ENCODE results near the gene JAZF1.

The JAZF1 gene

GRCh38 chr7:28203508-28204240 is 23.1 kb upstream of the JAZF1 start:
- no peak for TF ChIP-seq CTCF (IDR thresholded peaks at IDR 0.05; ENCODE audit: borderline replicate concordance, insufficient read depth, low read depth, low read length)

GRCh38 chr7:28202222-28202621 is 21.6 kb upstream of the JAZF1 start:
- H3K4me3 ChIP-seq (ENCODE audit: low read depth, low read length), result no peak overlapping the region
- TF ChIP-seq CTCF (IDR thresholded peaks at IDR 0.05; ENCODE audit: borderline replicate concordance, insufficient read depth, low read depth, low read length), result no peak

More at GRCh38 chr7:28203508-28204240, 23.1 kb upstream of the JAZF1 start:
- no peak overlapping the region for H3K4me3 ChIP-seq (ENCODE audit: low read depth, low read length)

GRCh38 chr7:28201131-28201530 is 20.5 kb upstream of the JAZF1 start:
- no peak overlapping the region for H3K4me3 ChIP-seq (ENCODE audit: low read depth, low read length)
- no peak for TF ChIP-seq CTCF (IDR thresholded peaks at IDR 0.05; ENCODE audit: borderline replicate concordance, insufficient read depth, low read depth, low read length)

GRCh38 chr7:28200598-28200997 is 20.0 kb upstream of the JAZF1 start:
- TF ChIP-seq CTCF (IDR thresholded peaks at IDR 0.05; ENCODE audit: borderline replicate concordance, insufficient read depth, low read depth, low read length), result no peak
- no peak overlapping the region for H3K4me3 ChIP-seq (ENCODE audit: low read depth, low read length)

GRCh38 chr7:28199021-28199510 is 18.5 kb upstream of the JAZF1 start:
- H3K4me3 ChIP-seq (ENCODE audit: low read depth, low read length), result no peak overlapping the region
- no peak for TF ChIP-seq CTCF (IDR thresholded peaks at IDR 0.05; ENCODE audit: borderline replicate concordance, insufficient read depth, low read depth, low read length)

GRCh38 chr7:28195910-28196620 is 15.5 kb upstream of the JAZF1 start:
- H3K4me3 ChIP-seq (ENCODE audit: low read depth, low read length), result no peak overlapping the region
- no peak for TF ChIP-seq CTCF (IDR thresholded peaks at IDR 0.05; ENCODE audit: borderline replicate concordance, insufficient read depth, low read depth, low read length)
